Adrenal gland (tissue), 12 donors: ENCODE results near the gene PRPS1L1. TPM values are rescaled to one million over a fixed set of nuclear protein-coding genes. Genes with fewer than 3 reads are reported as not detected.

Experiments
- DNase-seq, 7 donors: peaks; one replicate each; pipeline ENCODE4 v3.0.0-alpha.2; 2019 to 2020
- H3K27ac ChIP-seq, 5 donors: fragments of 200-600 bp; sonication (generic) in 4 of 5; 1 replicate in 3 of 5; 2 replicates in 2 of 5; pipeline versions ENCODE4 v1.5.1 to v1.8.0; 2016 to 2020; ENCODE audit warnings: mild to moderate bottlenecking in 1 of 5
- H3K27me3 ChIP-seq: fragments of 200-600 bp; 2 replicates; pipeline ENCODE4 v1.8.0; 2021
- H3K36me3 ChIP-seq, 2 donors: fragments of 200-600 bp; replicated peaks in 1 of 2; 1 replicate in 1 of 2; 2 replicates in 1 of 2; pipeline versions ENCODE4 v1.5.1 to v1.8.0; 2018 to 2022
- H3K4me1 ChIP-seq, 2 donors: fragments of 200-600 bp; replicated peaks in 1 of 2; 1 replicate in 1 of 2; 2 replicates in 1 of 2; pipeline versions ENCODE4 v1.5.1 to v1.8.0; 2018 to 2021
- H3K4me3 ChIP-seq, 4 donors: fragments of 200-600 bp; sonication (generic) in 3 of 4; one replicate each; pipeline ENCODE4 v1.5.1; 2016 to 2018
- H3K9me3 ChIP-seq, 3 donors: fragments of 200-600 bp; sonication (generic) in 1 of 3; replicated peaks in 1 of 3; 1 replicate in 2 of 3; 2 replicates in 1 of 3; pipeline versions ENCODE4 v1.5.1 to v1.8.0; 2016 to 2021
- CTCF ChIP-seq, 6 experiments: fragments of 450-650 bp in 4 of 6; fragments of 200-600 bp in 2 of 6; sonication (generic) in 1 of 6; IDR thresholded peaks; 1 replicate in 5 of 6; 2 replicates in 1 of 6; pipeline versions ENCODE4 v1.5.1 to v1.8.0; 2016 to 2021; ENCODE audit warnings: antibody characterized with exemption in 6 of 6, mild to moderate bottlenecking in 2 of 6, moderate library complexity in 1 of 6
- POLR2A ChIP-seq, 2 donors: fragments of 450-650 bp; IDR thresholded peaks; one replicate each; pipeline ENCODE4 v1.6.1; 2017; ENCODE audit warnings: antibody characterized with exemption in 2 of 2, mild to moderate bottlenecking in 2 of 2, moderate library complexity in 1 of 2
- WGBS, 4 donors: extraction: QIAGEN DNeasy Blood & Tissue Kit in 2 of 4; methylation state at CpG; one replicate each; pipeline versions ENCODE4 v1.1.5 to v1.1.7; 2013 to 2017; 5-methylcytosine and 5-hydroxymethylcytosine counted together
- intact Hi-C, 2 donors: fragments of 100-400 bp; cut with DNase I; formaldehyde crosslinking; loops; one replicate each; pipeline versions ENCODE4 v1.14.1 to v1.15.0; 2022 to 2023
- polyA plus RNA-seq, 3 donors: library from polyadenylated mRNA; stranded (reverse); fragments of 200-250 nt in 2 of 3; fragments of 350-450 nt in 1 of 3; fragmentation: Illumina TruSeq in 1 of 3; extraction: RNeasy Lipid Tissue Mini Kit (QIAGEN cat#74804) in 1 of 3; gene quantifications; one replicate each; pipeline ENCODE4 v1.2.3, GENCODE V29; 2013 to 2014
- total RNA-seq, 9 donors: library from RNA; depleted of rRNA in 4 of 9; stranded (reverse); fragments of >200 nt in 4 of 9; fragments of 120-200 nt in 1 of 9; fragmentation: NEBNext Ultra II Directional in 1 of 9; extraction: Animal tissue kit (Norgen Biotek cat#: 25700) in 1 of 9; gene quantifications; one replicate each; pipeline versions ENCODE4 v1.1.0 to v1.2.4, GENCODE V29; 2013 to 2023
- donor health status: healthy with polysubstance abuse.
- donor health status: Bipolar disorder and iron deficiency.
- donor health status: DM: yes; HTN: yes; CAD: no.
- donor health status: DM: no; HTN: no; CAD: no.
- donor health status: DM: no; HTN: no; CAD: no.
- donor health status: DM: yes; HTN: yes; CAD: no.

PRPS1L1 gene
- total and polyA plus RNA-seq, 12 donors, result not detected

DNA sequence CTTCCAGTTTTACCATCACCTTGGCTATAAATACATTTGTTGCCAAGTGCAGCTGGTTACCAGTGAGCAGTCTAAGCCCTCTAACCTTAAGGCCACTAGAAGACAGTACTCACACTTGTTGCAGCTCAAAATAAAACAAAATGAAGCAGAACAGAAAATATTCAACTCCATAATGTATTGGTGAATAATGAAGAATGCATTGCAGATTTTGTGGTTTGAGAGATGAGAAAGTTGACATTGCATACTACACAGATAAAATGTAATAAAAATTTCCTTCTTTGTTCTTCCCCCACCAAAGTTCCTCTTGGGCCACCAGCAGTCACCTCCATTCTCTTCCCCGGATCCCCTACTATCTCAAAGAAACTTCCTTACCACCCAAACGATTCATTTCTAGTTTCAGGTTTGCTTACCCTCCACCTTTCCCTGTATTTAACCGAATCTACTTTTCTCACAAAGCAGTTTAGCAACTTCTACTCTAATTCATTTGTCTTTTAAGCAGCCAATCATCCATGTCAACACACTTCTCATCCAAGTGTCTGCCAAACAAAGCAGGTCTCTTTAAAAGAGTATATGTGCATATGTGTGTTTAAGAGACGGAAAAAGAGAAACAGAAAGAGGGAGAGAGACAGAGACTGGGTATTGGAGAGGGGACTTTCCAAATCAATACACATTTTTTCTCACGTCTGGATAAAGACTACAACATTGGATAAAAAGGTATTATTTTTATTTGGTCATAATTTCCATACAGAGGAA, 35.7 kb upstream of the PRPS1L1 start:
- Histone ChIP-seq H3K36me3 (no peaks in the 10 kb centered on the region), H3K4me3 (no peak overlapping the region), H3K27ac (no peak overlapping the region), H3K4me1 (no peaks in the 10 kb centered on the region), H3K27me3 (no peaks in the 10 kb centered on the region), H3K9me3 (no peaks in the 10 kb centered on the region)
- no peak for DNase-seq
- 75 to 77% (median 76%) methylated on average over 5 of the region's 5 CpGs for WGBS, 4 donors
- TF ChIP-seq POLR2A (IDR thresholded peaks at IDR 0.05) (no peak), CTCF (IDR thresholded peaks at IDR 0.05) (no peak)
- intact Hi-C loops, result no loop called here

DNA sequence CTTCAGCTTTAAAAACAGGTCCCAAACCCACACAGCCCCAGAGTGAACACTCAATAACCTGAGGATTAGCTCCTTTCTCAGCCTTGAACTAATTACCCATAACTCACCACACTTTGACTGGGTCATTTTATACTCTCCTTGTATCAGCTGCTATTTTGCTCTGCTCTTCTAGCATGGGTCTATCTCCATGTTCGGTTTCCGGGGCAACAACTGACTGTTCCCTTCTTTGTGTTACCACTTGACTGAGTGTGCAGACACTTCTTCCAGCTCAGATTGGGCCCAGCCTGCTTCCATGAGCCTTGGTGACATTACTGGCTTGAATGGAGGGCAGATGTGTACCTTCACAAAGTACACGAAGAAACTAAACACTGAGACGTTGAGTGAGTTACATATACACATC, 31.5 kb upstream of the PRPS1L1 start:
- WGBS, 4 donors, result 86 to 93% (median 90%) methylated on average over 4 of the region's 4 CpGs
- intact Hi-C loops, result no loop called here
- DNase-seq, result no peak
- Histone ChIP-seq H3K27me3 (no peaks in the 10 kb centered on the region), H3K4me1 (no peaks in the 10 kb centered on the region), H3K9me3 (no peaks in the 10 kb centered on the region), H3K4me3 (no peak overlapping the region), H3K27ac (no peak overlapping the region), H3K36me3 (no peaks in the 10 kb centered on the region)
- TF ChIP-seq POLR2A (IDR thresholded peaks at IDR 0.05), result no peak

DNA sequence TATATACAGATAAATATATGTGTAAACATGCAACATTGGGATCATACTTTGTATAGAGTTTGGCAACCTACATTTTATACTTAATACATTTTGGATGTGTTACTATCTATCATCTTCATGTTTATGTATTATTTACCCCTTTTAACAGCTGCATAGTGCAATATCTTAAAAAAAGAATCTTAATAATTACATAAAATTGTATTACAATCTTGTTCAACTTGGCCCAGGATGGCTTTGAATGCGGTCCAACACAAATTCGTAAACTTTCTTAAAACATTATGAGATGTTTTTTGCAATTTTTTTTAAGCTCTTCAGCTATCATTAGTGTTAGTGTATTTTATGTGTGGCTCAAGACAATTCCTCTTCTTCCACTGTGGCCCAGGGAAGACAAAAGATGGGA, 26.3 kb upstream of the PRPS1L1 start:
- WGBS, 4 donors, result 87 to 92% (median 90%) methylated on average over 2 of the region's 2 CpGs
- TF ChIP-seq CTCF (IDR thresholded peaks at IDR 0.05), result no peak
- no peak for TF ChIP-seq POLR2A (IDR thresholded peaks at IDR 0.05)
- no peak overlapping the region for H3K27ac ChIP-seq
- no peak for DNase-seq
- H3K36me3 ChIP-seq, result no peaks in the 10 kb centered on the region
- H3K4me3 ChIP-seq, result no peak overlapping the region
- intact Hi-C loops, result no loop called here
- H3K9me3 ChIP-seq, result no peaks in the 10 kb centered on the region
- no peaks in the 10 kb centered on the region for H3K27me3 ChIP-seq
- no peaks in the 10 kb centered on the region for H3K4me1 ChIP-seq

DNA sequence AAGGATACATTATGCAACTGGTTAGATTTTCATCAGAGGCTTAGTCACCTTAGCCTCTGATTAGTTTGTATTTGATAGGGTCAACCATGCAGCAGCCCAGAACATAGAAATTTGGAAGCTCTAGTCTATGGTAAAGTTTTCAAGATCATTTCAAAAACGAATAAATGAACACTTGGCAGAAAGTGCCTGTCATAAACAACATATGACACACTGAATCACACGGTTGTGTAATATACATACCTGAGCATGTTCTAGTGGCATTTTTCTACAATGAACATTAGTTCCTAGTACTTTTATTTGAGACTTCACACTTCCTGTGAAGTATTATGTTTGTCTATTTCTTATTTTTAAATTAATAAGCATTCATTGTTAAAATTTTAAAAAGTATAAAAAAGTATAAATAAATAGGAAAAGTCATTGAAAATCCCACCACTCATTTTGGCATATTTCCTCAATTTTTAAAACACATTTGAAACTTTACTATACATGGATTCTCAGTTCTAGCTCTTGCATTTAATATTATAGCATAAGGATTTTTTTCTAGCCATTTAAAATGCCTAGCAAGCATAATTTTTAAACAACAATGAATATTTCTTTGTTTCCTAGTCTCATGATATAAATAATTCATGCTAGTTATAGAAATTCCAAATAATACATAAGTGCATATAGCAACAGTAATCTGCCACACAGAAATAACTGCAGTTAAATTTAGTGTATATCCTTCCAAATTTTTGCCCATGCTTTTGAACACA, 25.7 kb upstream of the PRPS1L1 start:
- no peak overlapping the region for H3K4me3 ChIP-seq
- no peaks in the 10 kb centered on the region for H3K4me1 ChIP-seq
- H3K27ac ChIP-seq, result no peak overlapping the region
- DNase-seq, result no peak
- H3K9me3 ChIP-seq, result no peaks in the 10 kb centered on the region
- intact Hi-C loops, result no loop called here
- H3K27me3 ChIP-seq, result no peaks in the 10 kb centered on the region
- WGBS, 4 donors, result 45 to 68% (median 55%) methylated on average over 2 of the region's 2 CpGs
- H3K36me3 ChIP-seq, result no peaks in the 10 kb centered on the region
- TF ChIP-seq POLR2A (IDR thresholded peaks at IDR 0.05) (no peak), CTCF (IDR thresholded peaks at IDR 0.05) (no peak)
